IPS-15b (cell line): ENCODE measurements around the gene COL23A1.
"Not testable (repeated sequence)": the region's sequence is repeated elsewhere in the genome, so short reads cannot be mapped to it uniquely, and the experiment has no call there.

Experiments used
- H3K27me3 ChIP-seq: one replicate; pipeline ENCODE4 v1.6.1; 2013; ENCODE audit warnings: low read length; ENCODE audit not compliant: control insufficient read depth, insufficient read depth
- H3K36me3 ChIP-seq: one replicate; pipeline ENCODE4 v1.6.1; 2013; ENCODE audit warnings: low read length; ENCODE audit not compliant: control insufficient read depth, insufficient read depth
- H3K4me1 ChIP-seq: one replicate; pipeline ENCODE4 v1.6.1; 2013; ENCODE audit warnings: mild to moderate bottlenecking, low read length; ENCODE audit not compliant: control insufficient read depth, insufficient read depth
- H3K4me3 ChIP-seq: one replicate; pipeline ENCODE4 v1.5.1; 2013; ENCODE audit warnings: low read depth, low read length
- H3K9ac ChIP-seq: one replicate; pipeline ENCODE4 v1.6.1; 2013; ENCODE audit warnings: low read depth, mild to moderate bottlenecking, low read length
- H3K9me3 ChIP-seq: one replicate; pipeline ENCODE4 v1.6.1; 2013; ENCODE audit warnings: mild to moderate bottlenecking, low read length; ENCODE audit not compliant: control insufficient read depth, insufficient read depth

The COL23A1 gene

GRCh38 chr5:178489271-178489976 is 100.8 kb downstream of the COL23A1 start:
- Histone ChIP-seq H3K27me3 (no peaks in the 10 kb centered on the region), H3K9me3 (no peaks in the 10 kb centered on the region), H3K4me1 (peaks cover 8% of the 10 kb centered on the region), H3K9ac (no peak overlapping the region), H3K4me3 (no peak overlapping the region), H3K36me3 (no peaks in the 10 kb centered on the region)

DNA sequence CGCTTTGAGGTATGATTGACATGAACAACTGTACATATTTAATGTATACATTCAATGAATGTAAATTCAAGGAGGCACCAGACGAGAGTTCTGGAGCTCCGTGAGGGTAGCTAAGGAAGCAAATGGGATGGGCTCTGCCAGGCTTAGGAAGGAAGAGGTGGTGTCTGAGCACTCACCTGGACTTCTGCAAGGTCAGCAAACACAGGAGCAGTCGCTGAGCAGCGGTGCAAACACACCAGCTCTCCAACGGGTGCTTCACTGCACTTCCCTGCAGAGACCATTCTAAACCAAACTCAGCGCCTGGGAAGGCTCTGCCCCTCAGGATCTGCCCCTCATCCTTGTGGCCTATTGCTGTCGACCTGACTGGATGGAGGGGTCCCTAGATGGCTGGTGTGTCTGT is 101.5 kb downstream of the COL23A1 start:
- no peaks in the 10 kb centered on the region for H3K9me3 ChIP-seq
- H3K27me3 ChIP-seq, result no peaks in the 10 kb centered on the region
- H3K4me1 ChIP-seq, result peaks cover 8% of the 10 kb centered on the region
- no peaks in the 10 kb centered on the region for H3K36me3 ChIP-seq
- no peak overlapping the region for H3K9ac ChIP-seq
- H3K4me3 ChIP-seq, result no peak overlapping the region

DNA sequence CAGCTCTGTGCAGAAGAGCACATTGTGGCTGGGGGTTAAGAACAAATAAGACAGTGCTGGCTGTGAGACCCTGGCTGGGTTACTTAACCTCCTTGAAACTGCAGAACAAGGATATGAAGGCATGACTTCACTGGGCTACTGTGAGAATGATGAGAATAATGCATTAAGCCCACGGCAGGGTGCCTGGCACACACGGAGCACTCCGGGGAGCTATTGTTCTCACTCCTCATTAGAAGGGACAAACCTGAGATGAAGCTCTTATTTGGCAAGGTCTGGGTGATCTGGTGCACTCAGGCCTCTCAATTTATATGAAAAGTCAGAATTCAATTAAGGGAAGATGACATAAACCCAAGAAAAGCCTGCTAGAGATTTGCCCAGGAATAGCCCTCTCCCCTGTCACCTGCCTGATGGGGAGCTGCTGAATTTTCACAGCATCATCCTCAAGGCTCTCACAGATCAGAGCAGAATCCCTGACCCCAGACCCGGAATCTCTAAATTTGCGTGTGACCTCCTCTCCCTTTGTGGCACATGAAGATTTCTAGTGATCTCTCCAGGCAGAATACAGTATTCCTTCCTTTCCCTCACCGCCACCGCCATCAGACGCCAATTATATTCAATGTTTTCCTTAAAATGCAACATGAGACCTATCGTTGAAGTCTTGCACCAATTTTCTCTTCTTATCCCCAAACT is 102.1 kb downstream of the COL23A1 start:
- no peak overlapping the region for H3K9ac ChIP-seq
- H3K4me1 ChIP-seq, result peaks cover 8% of the 10 kb centered on the region
- no peak overlapping the region for H3K4me3 ChIP-seq
- H3K27me3 ChIP-seq, result no peaks in the 10 kb centered on the region
- no peaks in the 10 kb centered on the region for H3K36me3 ChIP-seq
- H3K9me3 ChIP-seq, result no peaks in the 10 kb centered on the region

GRCh38 chr5:178486878-178487512 is 103.2 kb downstream of the COL23A1 start:
- not testable (repeated sequence) for H3K27me3 ChIP-seq, H3K4me3 ChIP-seq, H3K4me1 ChIP-seq, H3K36me3 ChIP-seq, H3K9me3 ChIP-seq, H3K9ac ChIP-seq

DNA sequence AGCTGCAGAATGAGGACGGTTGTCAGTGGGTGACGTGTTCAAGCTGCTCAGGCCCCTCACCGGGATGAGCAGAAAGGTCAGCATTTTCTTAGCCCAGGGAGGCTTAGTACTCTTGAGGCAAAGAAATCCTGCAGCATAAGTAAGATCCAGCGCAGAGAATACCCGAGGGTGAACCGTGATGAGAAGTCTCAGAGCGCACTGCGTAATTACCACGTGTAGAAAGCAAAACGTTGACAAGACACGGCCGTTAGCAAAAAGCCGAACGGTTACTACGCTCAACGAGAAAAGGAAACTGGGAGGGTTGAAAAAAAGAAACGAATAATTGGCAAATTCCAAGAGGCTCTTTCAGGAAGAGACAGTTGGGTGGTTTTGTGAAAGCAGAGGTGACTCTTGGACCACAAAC is 104.0 kb downstream of the COL23A1 start:
- no peak overlapping the region for H3K4me3 ChIP-seq
- H3K36me3 ChIP-seq, result no peaks in the 10 kb centered on the region
- H3K9ac ChIP-seq, result no peak overlapping the region
- no peaks in the 10 kb centered on the region for H3K9me3 ChIP-seq
- no peaks in the 10 kb centered on the region for H3K27me3 ChIP-seq
- peaks cover 8% of the 10 kb centered on the region for H3K4me1 ChIP-seq

GRCh38 chr5:178483620-178484019 is 106.6 kb downstream of the COL23A1 start:
- H3K9me3 ChIP-seq, result no peaks in the 10 kb centered on the region
- H3K4me1 ChIP-seq, result peaks cover 3% of the 10 kb centered on the region
- no peak overlapping the region for H3K9ac ChIP-seq
- H3K36me3 ChIP-seq, result no peaks in the 10 kb centered on the region
- H3K4me3 ChIP-seq, result no peak overlapping the region
- no peaks in the 10 kb centered on the region for H3K27me3 ChIP-seq

- Histone ChIP-seq H3K9me3 (no peaks in the 10 kb centered on the region), H3K27me3 (no peaks in the 10 kb centered on the region), H3K4me1 (no peaks in the 10 kb centered on the region), H3K36me3 (no peaks in the 10 kb centered on the region), H3K9ac (no peak overlapping the region), H3K4me3 (no peak overlapping the region)
These were observed 110.9 kb downstream of the COL23A1 start for GRCh38 chr5:178479261-178479660.

DNA sequence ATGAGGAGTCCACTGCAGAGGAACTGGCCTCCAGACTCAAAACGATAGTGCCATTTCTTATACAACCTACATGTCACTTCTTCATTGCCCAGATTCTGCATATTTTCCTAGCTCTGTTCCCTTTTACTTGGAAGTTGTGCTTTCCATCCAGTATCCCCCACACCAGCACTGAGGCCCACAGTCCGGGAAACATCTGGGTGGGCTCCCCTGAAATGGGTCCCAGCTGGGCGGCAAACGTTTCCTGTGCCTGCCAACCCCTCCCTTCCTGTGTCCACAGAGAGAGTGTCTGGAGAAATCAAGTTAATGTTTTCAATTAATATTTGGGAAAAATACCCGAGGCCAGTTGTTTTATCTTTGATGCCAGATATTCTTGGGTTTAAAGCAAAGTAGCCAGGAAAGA is 111.8 kb downstream of the COL23A1 start:
- no peaks in the 10 kb centered on the region for H3K27me3 ChIP-seq
- H3K9ac ChIP-seq, result no peak overlapping the region
- no peaks in the 10 kb centered on the region for H3K4me1 ChIP-seq
- no peaks in the 10 kb centered on the region for H3K36me3 ChIP-seq
- no peak overlapping the region for H3K4me3 ChIP-seq
- no peaks in the 10 kb centered on the region for H3K9me3 ChIP-seq

DNA sequence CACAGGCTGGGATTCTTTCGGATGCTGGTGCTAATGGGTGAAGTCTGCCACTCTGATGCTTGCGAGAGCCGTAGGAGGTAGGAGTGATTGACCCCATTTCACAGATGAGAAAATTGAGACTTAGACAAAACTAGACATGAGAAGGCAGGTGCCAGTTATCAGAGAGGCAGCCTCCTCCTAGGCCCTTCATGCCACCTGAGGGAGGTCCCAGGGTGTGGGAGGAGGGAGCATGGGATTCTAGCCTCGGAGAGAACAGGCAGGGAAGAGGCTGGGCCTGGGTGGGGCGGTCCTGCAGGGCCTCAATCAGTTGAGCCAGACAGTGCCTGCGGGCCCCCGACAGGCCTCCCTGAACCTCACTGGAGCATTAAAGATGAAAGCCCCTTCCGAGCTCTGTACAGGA is 112.4 kb downstream of the COL23A1 start:
- Histone ChIP-seq H3K36me3 (no peaks in the 10 kb centered on the region), H3K4me1 (no peaks in the 10 kb centered on the region), H3K4me3 (no peak overlapping the region), H3K9ac (no peak overlapping the region), H3K9me3 (no peaks in the 10 kb centered on the region), H3K27me3 (no peaks in the 10 kb centered on the region)

- no peak overlapping the region for H3K9ac ChIP-seq
- H3K36me3 ChIP-seq, result no peaks in the 10 kb centered on the region
- H3K4me3 ChIP-seq, result no peak overlapping the region
These were observed 113.0 kb downstream of the COL23A1 start for GRCh38 chr5:178476972-178477754.

DNA sequence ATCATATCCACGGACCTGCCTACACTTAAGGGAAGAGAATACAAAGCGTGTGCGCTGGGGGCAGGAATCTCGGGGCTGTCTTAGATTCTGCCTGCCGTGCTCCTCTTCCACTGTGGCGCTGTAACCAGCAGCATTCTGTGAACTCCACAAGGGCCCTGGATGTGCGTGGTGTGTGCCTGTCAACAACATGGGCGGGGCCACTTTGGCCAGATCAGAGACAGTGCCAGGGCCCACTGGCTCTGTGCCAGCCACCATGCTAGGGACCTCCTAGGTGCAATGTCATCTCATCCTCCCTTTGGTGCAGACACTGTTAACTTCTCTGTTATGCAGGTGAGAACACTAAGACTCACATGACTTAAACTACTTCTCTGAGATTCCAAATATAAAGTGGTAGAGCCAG is 113.7 kb downstream of the COL23A1 start:
- H3K4me1 ChIP-seq, result no peaks in the 10 kb centered on the region
- no peak overlapping the region for H3K9ac ChIP-seq
- H3K27me3 ChIP-seq, result no peaks in the 10 kb centered on the region

More at GRCh38 chr5:178476972-178477754, 113.0 kb downstream of the COL23A1 start:
- no peaks in the 10 kb centered on the region for H3K27me3 ChIP-seq
- H3K9me3 ChIP-seq, result no peaks in the 10 kb centered on the region
- H3K4me1 ChIP-seq, result no peaks in the 10 kb centered on the region

More for the DNA sequence above, 113.7 kb downstream of the COL23A1 start:
- H3K9me3 ChIP-seq, result no peaks in the 10 kb centered on the region
- no peaks in the 10 kb centered on the region for H3K36me3 ChIP-seq
- no peak overlapping the region for H3K4me3 ChIP-seq
